HS-5 (cell line): ENCODE measurements around the gene CPNE8.

Source experiments
- DNase-seq: peaks from one replicate; pipeline ENCODE4 v3.0.0-alpha.2; 2012; ENCODE audit warnings: low read depth

Gene CPNE8

DNA sequence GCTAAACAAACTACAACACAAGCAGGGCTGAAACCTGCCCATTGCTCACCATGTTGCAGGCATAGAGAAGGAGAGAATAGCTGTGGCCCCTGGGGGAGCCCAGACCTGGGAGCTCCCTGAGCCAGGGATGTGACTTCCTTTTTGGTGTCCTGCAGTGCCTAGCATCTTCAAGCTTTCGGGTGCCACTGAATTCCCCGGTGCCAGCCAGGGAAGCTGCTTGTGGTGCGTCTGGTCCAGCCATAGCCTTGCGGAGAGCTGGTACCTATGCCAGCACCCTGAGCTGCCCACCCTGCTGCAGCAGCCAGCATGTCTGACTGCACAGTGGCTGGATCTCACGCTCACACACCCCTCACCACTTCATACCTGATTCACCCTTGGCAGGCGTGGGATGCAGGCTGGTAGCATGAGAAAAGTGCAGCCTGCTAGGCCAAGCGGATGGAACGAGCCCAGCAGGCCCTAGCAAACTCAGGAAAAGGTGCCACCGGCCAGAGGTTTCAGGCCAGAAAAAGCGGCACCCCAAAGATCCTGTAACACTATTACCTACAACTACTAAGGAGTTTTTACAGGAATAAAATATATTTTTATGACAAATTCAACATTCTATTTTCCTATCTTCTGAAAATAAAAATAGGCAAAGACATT is 183.7 kb downstream of the CPNE8 start:
- no peak for DNase-seq

DNA sequence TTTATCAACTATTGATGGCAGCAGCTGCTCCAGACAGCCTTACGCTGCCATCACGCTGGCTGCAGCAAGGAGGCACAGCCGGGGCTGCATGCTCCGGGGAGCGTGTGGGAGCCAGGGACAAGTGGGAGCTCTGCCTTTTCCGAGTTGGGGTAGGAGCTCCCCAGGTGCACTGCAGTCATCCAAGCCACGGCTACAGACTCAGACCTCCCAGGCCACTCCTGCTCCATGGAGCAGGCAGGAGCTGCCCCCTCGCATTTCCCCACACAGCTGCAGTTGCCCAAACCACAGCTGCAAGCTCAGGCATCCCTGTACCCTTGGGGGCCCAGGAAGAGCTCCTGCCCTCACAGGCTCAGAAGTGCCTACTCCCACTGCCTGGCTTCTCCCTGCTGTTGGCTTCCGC is 184.7 kb downstream of the CPNE8 start:
- no peak for DNase-seq

DNA sequence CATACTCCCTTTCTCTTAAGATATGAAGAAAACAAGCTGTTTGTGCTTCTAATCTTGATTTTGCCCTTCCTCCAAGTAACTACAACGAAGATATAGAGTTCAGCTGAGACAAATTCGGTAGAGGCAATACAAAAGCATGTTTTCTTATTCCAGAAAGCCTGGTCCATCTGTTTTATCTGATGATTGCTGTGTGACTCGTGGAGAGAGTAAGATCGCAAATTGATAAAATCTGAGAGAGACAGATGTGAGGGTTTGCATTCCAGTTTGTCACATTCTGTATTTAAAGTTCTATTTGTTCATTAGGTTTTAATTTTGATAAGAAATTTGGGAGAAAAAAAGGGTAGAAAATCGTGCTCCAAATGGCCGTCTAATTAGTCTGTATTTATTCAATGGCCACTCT is 192.1 kb downstream of the CPNE8 start:
- DNase-seq = no peak

DNA sequence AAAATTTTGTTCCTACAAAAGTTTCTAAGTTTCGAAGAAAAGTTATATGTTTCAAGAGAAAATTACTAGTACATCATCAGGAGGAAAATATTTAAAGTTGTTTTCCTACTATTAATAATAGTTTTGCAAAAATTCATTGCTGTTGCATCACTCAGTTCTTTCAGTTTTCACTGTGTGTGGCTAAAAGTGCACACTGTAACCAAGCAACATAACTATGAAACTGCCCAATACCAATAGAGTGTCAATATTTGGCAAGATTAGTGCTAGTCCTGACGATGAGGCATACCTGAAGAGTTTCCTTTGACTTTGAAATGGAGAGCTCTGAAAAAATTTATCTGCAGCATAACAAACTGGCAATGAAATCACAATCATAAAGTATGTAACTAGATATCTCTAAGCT is 194.3 kb downstream of the CPNE8 start:
- DNase-seq = no peak

DNA sequence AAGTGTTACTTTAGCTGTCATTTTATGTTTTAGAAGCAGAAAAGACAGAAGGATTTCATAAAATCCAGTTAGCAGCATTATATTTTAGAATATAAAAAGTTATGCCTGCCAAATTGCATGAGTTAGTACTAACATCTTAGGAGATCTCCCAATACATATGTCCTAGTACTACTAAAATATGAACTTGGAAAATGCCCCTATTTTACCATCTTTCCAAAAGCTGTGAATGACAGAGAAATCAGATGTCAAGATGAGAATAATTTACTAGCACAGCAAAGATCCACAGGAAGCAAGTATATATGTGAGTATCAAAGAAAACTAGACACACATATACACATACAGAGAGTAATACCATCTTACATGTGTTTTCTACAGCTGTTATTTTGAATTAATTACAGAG is 196.9 kb downstream of the CPNE8 start:
- DNase-seq = no peak

DNA sequence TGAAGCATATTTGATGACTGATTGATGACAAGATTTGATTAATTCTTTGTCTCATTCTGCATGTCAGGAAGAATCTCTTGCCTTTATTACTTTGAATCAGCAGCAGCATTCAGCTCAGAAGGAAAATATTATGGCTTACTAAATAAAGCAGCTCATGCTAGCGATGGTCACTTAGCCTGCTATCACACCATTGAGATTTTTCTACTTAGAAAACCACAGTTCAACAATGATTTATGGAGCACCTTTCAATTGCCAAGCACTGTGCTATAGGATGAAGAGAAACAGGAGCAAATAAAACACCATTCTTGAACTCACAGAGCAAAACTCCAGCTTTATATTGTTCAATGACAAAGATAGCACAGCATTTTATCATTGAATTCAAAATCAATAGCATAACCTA is 197.7 kb downstream of the CPNE8 start:
- DNase-seq = no peak

DNA sequence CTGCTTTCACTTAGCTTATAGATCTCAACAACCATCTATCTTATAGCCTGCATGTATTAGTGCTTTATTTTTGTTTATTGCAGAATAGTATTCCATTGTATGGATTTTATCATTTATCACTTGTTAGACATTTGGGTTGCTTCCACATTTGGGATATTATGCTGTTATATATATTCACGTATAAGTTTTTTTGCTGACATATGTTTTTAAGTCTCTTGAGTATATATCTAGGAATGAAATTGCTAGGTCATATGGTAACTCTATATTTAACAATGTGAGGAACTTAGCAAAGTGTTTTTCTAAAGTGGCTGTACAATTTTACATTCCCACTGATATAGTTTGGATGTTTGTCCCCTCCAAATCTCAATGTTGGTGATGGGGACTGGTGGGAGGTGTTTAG is 208.1 kb downstream of the CPNE8 start:
- DNase-seq = no peak

DNA sequence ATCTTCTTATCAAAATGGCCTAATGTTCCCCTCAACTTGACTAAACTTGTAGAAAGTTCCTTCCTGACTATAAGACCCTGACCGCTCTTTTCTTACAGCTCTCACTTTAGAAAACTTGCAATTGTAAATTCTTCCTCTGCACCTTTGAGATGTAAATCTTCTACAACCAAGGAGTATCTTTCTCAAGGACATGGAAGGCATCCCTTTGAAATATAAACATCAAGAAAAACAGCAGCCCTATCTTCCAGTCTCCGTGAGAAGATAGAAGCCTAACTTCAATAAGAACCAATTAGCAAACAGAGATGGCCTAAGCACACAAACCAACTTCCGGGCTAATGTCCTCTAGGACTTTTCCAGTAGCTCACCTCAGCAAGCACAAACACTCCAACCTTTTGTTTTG is 210.3 kb downstream of the CPNE8 start:
- DNase-seq = no peak

DNA sequence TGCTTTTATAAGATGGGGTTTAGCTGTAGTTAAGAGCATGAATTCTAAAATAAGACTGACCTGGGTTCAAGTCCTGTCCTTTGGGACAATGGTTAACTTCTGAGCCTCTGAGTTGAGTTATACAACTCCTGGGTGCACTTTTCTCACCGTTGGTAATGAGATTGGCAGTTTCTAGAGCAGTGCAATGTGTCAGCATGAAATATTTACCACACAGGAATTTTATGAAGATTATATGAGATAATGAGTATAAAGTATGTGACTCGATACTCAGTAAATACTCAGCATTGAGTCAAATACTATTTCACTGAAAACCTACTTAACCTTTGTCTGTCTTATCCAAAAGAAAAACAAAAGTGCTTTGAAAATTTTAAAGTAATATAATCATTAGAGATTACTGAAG is 214.2 kb downstream of the CPNE8 start:
- DNase-seq = peak; percentile 11

DNA sequence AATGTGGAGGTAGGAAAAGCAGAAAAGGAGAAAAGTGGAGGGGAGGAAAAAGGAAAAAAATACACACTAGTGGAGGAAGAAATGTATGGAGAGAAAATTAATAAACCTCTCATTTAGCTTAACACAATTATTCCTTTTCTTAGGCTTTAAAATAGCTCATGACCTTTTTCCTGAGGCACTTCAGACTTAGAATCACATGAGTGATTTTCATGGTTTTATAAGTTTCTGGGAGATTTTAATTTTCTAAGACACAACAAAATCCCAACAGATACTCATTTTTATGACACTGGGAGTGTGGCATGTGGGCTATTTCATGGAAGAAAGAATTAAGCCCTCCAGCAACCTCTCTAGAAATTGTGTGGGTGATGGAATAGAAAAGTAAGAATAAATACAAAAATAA is 214.7 kb downstream of the CPNE8 start:
- no peak for DNase-seq

DNA sequence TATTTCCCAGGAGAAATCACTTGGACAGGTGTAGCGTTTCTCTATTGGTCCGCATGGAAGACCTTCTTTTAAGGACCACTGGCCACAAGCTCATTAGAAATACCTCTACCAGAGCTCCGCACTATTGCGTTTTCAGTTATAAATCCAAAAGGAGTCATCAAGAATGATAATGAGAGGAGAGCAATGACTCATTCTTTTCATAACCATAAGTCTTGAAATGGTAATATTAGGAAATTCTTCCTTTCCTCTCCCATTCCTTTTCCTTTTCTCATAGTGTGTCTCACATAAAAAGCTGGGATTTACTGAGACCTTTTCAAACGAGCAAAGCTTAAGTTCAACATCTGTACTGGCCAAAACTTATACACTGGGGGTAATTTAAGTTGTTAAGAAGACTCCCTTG is 215.7 kb downstream of the CPNE8 start:
- DNase-seq = peak; percentile 79

DNA sequence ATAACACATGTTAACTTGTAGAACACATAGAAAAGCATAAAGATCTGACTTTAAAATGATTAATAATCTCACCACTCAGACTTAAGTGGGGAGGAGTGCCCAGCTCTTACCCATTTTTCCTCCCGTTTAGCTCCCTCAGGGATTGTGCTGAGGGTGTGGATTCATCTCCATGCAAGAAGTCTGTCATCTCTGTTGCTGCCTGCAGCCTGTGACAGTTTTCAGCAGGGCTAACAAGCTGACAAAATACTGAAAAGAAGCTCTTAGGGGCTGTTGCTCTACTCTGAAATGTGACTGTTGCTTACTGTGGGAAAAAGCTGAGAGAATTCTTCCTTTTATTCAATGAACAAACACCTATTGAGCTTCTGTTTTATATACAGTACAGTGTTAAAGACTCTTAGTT is 216.2 kb downstream of the CPNE8 start:
- DNase-seq = no peak

DNA sequence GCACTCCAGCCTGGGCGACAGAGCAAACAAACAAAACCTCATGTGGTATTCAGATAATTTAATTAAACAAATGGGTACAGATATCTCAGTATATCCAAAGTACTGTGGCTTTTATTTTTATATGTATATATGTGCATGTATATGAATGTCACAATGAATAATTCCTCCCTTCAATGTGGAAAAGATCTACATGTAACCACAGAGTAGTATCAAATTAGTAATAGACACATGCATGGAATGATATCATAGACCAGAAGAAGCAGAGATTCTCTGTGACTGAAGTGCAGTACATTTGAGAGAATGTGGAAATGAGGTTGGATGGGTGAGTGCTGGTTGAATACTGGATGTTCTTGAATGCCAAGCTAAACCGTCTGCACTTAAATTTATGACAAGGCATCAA is 222.9 kb downstream of the CPNE8 start:
- DNase-seq = no peak

DNA sequence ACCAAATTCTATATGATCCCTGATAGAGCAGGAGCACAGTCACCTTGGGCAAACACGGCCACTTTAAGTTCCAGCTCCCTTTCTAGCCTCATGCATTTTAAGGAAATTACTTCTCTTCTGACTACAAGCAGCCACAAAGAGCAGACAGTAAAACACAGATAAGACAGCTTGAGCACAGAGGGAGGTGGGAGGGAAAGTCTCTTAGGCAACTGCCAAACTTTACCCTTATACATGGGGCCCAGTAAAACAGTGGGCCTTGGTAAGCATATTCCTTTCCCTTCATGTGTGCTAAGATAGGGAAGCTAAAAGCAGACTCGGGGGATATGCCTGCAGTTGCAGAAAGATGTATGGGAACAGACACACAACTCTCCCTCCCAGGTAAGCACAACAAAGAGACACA is 235.9 kb downstream of the CPNE8 start:
- no peak for DNase-seq

DNA sequence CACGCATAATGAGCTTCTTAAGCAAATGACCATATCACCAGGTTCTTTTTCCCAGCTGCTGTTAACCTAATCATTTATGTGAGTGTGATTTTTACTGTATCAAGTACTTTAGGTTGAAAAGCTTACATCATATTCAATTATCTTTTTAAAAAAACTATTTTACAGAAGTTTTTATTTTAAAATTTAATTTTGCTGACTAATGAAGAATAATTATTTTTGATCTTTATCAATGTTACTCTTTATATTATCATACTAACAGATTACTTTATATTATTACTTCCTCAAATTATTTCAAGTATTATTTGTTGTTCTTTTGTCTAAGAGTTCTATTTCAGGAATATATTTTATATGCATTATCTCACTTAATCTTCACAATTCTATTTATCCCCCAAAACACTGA is 236.3 kb downstream of the CPNE8 start:
- no peak for DNase-seq

DNA sequence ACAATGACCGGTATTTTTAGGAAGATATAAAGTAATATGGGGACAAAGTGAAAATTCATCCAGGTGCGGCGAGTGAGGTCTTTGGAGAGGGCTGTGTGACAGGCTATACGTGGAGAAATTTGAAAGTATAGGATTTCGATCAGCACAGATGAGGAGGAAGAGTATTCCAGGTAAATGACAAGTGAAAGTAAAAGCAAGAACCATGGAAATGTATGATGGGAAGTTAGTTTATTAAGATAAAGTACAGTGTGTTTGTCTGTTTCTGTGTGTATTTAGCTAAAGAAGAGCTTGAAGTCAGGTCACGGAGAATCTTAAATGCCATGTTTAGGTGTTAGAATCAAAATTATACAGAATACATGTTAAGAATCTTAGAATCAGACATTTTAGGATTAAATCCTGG is 239.0 kb downstream of the CPNE8 start:
- DNase-seq = no peak

DNA sequence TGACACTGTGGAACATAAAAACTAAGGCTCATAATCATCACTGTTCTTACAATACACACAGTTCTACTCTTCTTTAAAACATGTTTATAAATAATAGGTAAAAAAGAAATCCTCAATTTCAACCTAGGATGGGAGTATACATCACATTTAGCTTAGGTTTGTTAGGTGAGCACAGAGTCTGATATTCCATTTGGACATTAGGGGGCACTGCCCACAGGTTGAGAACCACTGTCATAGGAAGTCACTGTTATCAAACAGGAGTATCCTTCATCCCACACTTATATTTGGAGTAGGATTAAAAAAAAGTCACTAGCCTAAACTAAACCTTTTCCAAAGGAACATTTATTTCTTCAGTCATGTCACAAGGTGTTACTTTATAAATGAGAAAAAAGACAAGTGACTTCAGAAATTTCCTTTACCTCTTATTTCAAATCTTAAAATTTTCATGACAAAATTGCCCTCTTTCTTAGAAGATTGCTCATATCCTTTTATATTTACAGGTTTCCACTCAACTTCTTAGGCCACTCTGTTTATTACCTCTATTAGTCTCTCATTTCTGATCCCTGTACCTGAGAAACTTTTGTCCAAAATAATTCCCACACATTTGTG is 240.6 kb downstream of the CPNE8 start:
- DNase-seq = no peak

DNA sequence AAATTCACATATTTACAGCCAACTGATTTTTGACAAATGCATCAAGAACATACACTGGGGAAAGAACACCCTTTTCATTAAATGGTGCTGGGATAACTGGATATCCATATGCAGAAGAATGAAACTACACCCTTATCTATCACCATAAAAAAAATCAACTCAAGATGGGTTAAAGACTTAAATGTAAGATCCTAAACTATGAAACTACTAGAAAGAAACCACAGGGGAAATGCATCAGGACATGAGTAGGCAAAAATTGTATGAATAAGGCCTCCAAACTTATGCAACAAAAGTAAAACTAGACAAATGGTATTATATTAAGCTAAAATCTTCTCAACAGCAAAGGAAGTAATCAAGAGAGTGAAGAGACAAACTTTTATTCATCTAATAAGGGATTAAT is 242.6 kb downstream of the CPNE8 start:
- peak; percentile 47 for DNase-seq

DNA sequence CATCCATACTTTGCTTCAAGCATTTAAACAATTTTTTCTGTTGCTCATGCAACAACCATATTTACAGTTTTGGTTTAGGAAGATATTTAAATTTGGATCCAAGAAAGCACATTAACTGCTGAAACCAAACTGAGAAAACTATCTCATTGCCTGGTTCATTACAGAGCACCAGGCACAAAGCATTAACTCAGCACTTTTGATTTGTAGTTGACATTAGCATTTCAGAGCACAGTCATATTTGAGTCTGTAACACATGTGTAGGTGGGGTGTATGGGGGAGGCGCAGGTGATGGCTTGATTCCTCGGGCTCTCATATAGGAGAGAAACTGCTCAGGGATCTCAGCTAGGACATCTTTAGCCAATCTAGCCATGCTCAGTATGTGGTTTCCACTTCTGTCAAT is 251.7 kb downstream of the CPNE8 start:
- DNase-seq = no peak

DNA sequence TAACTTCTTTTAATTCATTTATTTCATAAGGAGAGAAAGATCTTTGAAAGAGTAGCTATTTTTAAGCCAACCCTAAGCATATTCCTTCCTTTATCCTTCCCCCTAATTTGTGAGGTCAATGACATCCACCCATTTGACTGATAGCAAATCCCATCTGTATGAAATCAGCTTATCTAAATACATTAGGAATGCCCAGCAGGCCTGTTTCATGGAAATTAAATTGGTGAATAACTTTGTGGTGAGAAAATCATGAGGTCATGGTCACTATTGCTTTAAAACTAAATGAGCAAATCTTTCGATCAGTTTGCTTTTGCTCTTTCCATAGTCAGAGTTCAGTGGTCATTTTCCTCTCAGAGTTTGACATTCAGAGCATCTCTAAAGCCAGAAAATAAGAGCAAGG is 256.6 kb downstream of the CPNE8 start:
- DNase-seq = no peak

DNA sequence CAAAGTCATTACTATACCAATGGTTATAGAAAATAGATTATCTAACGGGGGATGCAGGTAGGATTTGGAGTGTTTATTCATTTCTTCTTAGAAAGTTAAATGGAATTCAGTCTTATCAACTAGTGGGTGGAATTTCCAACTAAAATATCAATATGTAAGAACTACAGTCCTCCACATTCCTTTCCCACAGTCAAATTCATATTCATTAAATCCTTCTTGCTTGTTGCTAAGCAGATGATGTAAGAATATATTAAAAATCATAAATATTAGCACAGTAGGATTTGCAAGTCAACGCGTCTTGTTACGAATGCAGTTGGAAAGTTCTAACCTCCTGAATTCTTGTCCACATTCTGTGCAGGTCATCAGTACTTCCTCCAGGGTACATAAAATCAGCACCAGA is 259.2 kb downstream of the CPNE8 start:
- DNase-seq = no peak

DNA sequence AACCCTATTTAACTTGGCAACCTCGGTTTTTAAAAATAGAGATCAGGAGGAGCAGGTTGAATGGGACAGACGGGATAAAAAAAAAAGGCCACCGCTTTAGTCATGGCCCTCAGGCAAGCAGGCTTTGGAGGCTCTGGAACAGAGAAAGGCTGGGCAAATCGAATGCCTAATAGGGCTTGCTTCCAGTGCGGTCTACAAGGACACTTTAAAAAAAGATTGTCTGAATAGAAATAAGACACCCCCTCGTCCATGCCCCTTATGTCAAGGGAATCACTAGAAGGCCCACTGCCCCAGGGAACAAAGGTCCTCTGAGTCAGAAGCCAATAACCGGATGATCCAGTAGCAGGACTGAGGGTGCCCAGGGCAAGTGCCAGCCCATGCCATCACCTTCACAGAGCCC is 265.8 kb downstream of the CPNE8 start:
- DNase-seq = no peak

DNA sequence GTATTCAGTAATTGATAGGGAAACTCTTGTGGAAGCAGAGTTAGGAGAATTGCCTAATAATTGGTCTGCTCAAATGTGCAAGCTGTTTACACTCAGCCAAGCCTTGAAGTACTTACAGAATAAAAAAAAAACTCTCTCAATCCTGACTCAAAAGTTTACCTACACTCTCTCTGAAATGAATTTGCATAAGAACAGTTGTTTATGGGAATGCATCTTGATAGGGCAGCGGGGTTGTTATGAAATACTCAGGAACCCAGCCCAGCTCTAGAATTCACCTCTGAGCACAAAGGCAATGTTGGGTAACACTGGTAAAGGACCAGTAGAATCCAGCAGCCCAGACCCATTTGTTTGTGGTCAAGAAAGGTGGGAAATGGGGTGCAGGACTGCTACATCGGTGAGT is 267.0 kb downstream of the CPNE8 start:
- no peak for DNase-seq

DNA sequence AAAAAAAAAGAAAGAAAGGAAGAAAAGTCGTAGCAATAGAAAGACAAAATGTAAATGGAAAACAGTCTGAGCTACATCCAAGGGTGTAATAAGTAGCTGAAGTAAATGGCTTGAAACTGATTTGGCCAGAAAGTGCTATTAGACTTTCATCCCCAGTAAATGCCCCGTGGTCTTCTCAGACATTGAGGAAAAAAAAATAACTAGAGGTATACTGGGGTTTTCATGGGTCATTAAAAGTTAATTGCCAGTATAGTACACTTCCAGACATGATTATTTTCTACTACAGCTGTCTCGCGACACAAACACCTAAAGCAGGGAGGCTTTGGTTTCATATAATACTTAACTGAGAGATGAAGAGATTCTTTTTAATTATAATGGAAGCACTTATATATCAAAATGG is 271.9 kb downstream of the CPNE8 start:
- DNase-seq = no peak

DNA sequence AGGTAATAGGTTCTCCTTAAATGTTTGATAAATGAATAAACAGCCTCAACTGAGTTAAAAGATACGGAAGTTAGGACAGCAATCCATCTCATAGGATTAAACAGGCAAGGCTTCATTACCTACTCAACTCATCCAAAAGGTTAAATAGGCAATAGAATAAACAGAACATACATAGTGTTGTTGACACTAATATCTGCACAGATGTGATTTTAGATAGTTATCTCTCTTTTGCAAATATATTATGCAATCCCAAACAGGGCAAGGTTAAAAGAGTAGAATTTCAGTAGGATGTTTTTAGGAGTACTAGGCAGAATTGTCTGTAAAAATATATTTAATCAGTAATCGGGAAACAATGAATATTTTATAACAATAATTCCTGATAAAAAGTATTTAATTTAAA is 276.3 kb downstream of the CPNE8 start:
- no peak for DNase-seq
